Hepatic stellate cell (primary cell): ENCODE results near the gene TEDC1.

Experiments
- DNase-seq: peaks from one replicate; pipeline ENCODE4 v3.0.0; 2011; ENCODE audit warnings: low spot score

TEDC1 gene

GRCh38 chr14:105473677-105474482, 17.2 kb upstream of the TEDC1 start:
- peak; percentile 94 for DNase-seq

DNA sequence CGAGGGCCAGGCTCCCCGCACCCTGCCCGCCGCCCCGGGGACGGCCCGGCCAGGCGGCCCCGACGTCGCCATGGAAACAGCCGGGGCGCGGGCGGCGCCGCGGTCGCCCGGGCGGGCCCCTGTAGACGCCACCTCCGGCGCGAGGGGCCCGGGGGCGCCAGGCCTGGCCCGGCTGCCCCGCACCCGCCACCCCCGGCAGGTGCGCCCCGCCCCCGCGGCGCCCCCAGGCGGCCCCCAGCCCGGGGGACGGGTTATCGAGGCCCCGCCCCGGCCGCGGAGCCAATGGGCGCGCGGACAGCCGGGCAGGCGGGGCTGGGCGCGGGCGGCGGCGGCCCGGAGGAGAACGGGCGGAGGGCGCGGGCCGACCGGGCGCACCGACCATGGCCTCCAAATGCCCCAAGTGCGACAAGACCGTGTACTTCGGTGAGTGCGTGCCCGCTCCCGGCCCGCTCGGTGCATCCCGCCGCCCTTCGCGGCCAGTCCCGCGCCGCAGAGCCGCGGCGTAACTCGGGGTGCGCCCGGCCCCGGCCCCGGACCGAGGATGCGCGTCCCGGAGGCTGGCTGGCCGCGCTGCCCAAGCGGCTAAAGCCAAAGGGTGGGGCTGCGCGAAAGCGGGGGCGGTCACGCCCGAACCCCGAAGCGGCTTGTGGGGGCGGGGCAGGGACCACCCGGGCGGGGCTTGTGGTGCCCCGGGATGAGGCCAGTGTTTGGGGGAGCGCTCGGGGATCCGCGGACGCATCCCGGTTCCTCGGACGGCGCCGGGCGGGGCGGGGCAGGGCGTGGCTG, 16.4 kb upstream of the TEDC1 start, which contains the start of gene CRIP2:
CRIP2 (plus strand) TSS at position 339 of the 786 bp plus-strand sequence; CDS start at position 381, 42 bp downstream.
- DNase-seq: peak; percentile 92

GRCh38 chr14:105475269-105476096, 15.6 kb upstream of the TEDC1 start:
- DNase-seq: peak; percentile 78

GRCh38 chr14:105476097-105476830, 14.8 kb upstream of the TEDC1 start:
- DNase-seq: peak; percentile 78

DNA sequence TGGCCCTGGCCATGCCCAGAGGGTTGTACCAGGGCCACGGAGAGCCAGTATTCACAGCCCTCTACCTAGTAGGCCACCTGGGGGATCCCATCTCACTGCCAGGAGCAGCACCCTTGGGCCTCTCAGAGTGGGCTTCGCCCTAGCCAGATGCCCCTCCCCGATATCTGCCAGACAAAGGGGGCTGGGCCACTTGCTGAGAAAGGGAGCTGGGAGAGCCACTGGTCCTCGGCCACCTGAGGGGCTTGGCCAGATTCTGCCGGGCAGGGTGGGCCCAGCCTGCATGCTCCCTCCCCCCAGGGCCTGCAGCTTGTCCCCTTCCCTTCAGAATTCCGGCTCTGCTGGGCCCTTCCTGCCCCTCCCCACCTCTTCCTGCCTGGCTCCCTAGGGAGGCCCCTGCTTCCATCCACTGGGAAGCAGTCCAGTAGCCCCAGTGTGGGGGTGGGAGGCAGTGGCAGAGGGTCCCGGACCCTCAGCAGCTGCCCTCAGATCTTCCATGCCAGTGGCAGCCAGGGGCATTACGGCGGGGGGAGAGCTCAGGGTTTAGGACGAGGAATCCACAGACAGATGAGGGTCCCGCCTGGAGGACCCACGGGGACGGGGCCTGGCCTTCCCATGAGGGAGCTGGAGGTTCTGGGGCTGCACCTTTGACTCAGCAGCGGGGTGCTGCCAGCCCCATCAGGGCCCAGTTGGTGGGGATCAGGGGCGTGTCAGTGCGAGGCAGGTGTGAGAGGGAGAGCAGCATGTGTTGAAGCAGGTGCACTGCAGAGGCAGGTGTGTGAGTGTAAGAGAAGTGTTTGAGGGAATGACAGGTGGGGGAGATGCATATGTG, 14.0 kb upstream of the TEDC1 start:
- peak; percentile 41 for DNase-seq

DNA sequence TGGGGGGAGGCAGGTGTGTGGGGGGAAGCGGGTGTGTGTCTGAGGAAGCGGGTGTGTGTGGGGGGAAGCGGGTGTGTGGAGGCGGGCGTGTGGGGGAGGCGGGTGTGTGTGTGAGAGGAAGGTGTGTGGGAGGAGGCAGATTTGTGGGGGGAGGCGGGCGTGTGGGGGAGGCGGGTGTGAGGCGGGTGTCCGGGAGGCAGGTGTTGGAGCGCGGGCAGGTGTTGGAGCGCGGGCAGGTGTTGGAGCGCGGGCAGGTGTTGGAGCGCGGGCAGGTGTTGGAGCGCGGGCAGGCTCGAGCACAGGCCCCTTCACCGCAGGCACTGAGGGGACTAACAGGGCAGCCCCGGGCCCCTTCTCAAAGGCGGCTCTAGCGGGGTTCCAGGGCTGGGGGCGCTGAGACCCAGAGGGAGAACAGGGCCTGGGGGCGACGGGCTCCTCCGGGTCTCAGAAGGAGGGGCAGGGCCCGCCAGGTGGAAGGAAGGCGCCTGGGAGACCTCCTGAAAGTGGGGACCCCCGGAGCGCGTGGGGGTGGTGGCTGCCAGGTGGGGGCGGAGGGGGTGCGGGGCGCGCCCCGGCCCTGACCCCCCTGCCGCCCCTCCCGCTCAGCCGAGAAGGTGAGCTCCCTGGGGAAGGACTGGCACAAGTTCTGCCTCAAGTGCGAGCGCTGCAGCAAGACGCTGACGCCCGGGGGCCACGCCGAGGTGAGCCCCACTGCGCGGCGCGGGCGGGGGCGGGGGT, 13.2 kb upstream of the TEDC1 start:
- DNase-seq: peak; percentile 48

DNA sequence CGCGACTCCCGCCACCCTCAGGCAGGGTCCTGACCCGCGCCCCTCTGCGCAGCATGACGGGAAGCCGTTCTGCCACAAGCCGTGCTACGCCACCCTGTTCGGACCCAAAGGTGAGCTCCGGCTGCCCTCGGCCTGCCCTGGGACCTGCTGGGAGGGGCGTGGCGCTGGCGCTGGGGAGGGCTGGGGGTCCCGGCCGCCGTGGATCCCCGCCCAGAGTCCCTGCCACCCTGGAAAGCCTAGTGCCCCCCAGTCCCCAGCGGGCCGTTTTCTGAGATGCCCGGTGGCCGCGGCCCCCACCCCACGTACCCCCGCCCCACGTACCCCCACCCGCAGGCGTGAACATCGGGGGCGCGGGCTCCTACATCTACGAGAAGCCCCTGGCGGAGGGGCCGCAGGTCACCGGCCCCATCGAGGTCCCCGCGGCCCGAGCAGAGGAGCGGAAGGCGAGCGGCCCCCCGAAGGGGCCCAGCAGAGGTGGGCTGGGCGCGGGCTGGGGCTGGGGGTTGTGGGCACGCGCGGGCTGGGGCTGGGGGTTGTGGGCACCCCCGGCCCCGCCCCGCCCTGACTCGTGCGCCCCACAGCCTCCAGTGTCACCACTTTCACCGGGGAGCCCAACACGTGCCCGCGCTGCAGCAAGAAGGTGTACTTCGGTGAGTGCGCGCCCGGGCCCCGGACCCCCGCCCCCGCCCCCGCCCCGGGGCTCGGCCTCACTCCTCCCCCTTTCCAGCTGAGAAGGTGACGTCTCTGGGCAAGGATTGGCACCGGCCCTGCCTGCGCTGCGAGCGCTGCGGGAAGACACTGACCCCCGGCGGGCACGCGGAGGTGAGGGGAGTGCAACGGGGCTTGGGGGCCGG, 12.4 kb upstream of the TEDC1 start:
- DNase-seq: no peak

GRCh38 chr14:105479431-105480158, 11.5 kb upstream of the TEDC1 start:
- no peak for DNase-seq

DNA sequence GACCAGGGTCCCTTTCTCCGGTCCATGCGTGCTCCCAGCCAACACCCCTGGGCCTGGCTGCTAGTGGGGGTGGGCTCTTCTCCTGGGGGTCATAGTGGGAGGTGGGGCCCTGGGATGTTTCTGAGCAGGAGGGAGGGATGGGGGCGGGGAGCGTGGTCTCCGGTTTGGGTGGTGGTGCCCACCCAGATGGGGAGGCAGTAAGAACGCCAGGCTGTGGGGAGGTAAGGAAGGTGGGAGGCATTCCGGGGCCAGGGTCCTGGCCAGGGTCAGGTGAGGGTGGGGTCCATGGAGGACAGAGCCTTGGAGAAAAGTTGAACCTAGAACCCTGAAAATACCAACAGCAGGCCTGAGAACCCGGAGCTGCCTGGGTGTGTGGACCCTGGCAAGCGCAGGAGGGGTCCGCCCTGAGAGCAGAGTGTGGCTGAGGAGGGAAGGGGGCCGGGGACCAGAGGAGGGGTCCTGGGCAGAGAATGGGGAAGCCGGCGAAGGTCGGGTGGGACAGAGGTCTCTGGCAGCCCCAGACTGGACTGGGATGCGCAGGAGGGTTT, 10.8 kb upstream of the TEDC1 start:
- no peak for DNase-seq

GRCh38 chr14:105480807-105481801, 9.9 kb upstream of the TEDC1 start:
- peak; percentile 94 for DNase-seq

DNA sequence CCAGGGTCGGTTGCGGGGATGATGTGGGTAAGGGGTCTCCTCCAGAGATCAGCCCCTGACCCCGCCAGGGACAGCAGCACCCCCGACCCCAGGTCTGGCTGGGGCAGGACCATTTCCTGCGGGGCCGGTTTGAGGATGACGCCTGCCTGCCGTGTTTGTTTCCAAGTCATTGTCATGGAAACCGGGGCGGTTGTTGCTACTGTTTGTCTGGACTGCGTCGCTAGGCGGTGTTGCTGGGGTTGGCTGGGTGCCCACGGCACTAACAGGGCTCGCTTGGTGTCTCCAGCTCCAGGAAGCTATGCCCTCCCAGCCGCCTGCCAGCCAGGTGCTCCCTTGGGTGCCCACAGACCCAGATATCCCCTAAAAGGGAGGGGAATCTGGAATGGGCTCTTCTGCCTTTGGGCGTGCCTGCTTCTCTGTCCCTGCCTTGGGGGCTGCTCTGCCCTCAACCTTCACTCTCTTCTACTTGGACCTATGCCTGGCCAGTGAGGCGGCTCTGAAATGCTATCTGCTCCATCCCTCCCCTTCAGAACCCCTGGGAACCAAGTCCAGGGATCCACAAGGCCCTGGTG, 9.1 kb upstream of the TEDC1 start:
- peak; percentile 98 for DNase-seq

- no peak for DNase-seq
These were observed 8.4 kb upstream of the TEDC1 start for GRCh38 chr14:105482486-105483110.

GRCh38 chr14:105483300-105484068, 7.6 kb upstream of the TEDC1 start:
- no peak for DNase-seq

DNA sequence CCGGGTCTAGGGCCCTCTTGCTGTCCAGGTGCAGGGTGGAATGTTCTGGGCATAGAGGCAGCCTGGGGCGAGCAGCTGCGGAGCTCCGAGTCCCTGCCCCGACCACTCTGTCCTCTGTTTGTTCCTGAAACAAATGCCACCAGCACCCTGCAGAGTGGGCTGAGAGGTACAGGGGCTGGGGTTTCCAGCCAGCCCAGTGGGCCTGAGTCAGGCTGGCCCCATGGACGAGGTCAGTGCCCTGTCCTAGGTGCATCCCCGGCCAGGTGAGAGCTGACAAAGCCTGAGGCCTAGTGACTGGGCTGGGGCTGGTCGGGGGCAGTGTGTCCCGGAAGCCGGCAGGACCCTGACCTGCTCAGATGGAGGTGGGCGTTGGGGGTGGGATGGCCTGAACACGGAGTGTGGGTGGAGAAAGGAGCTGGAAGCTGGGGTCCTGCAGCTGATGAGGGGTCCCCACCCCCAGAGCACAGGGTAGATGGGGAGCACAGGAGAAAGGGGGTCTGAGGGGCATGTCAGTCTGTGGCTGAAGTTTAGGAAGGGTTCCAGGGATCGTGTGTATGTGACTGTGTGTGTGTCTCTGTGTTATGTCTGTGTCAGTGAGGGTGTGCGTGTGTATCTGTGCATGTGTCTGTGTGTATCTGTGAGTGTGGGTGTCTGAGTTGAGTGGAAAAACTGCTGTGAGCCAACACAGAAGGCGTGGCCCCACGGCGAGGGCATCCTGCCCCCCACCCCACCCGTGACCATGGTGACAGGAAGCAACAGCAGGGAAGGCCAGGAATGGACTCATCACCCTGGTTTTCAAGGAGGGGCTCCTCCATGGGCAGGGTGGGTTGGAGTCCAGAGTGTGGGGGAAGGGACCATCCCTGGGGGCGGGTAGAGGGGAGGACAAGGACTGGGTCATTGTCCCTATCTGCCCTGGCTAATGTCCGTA, 6.7 kb upstream of the TEDC1 start:
- peak; percentile 72 for DNase-seq
